HG02885 (cell line): ENCODE results near the gene C6orf15.

Source experiments
- ATAC-seq: cut with Tn5 transposase; IDR thresholded peaks from one replicate; pipeline ENCODE4 v1.9.1; 2021; ENCODE audit warnings: mild to moderate bottlenecking; ENCODE audit not compliant: unreplicated experiment, poor library complexity

The C6orf15 gene

DNA sequence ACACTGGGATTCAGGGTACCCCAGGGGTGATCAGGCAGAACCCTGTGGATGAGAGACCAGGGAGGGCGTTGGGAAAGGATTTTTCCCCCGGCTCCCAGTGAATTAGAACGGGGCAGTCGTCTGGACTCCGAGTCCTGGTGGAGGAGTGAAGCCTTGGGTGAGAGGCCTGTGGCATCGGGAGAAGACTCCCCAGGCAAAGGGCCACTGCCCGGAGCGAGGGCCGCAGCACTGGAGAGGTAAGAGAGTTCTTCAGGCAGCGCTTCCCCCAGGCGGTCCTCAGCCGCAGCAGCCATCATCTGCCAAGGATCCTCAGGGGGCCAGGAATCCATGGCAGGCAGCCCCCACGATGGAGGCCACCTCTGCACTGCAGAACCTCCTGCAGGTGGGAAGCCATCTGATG lies 663 bp downstream of the C6orf15 start:
- no peak for ATAC-seq

DNA sequence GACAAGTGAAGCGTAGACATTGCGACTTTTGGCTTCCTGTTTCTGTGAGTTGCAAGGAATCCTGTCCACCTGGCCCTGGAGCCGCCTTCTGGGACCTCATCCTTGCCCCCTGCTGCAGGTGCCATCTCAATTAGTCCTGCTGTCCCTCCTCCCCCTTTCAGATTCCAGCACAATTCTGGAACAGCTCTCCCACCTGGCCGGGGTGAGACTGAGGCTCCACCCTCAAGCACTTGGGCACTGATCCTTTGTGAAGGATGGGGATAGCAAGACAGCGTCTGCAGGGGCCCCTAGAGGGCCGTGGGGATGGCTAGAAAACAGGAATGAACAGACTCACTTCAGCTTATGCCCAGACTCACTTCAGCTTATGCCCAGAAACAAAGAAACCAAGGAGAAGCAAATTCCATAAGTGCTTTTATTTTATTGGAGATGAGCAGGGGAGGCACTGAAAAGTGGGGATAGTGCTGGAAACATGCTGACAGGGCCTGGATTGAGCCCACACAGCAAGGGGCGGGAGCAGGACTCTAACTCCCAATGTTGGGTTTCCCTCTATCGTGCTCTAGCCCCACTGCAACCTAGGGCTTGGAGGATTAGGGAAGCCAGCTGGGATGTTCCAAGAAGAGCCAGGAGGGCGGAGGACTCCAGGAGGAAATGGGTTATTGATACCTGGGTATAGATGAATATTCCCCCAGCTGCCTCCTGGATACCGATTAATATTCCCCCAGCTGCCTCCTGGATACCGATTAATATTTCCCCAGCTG lies 1.4 kb downstream of the C6orf15 start:
- no peak for ATAC-seq

DNA sequence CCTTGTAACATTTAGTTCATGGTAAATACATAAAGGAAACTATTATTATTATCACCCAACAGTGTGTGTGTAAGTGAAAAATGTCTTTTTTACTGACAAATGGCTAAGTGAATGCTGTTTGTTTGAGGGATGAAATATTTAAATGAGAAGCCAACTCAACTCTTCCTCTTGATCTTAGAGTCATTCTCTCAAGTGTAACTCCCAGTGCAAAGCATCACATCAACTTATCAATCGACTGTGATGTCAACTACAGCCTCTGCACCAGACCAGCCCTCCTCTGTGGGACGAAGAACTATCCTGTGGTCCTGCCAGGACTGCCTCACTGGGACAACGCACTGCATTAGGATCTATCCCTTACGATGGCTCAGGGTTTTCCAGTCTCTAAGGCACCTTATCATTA lies 5.3 kb downstream of the C6orf15 start:
- no peak for ATAC-seq

DNA sequence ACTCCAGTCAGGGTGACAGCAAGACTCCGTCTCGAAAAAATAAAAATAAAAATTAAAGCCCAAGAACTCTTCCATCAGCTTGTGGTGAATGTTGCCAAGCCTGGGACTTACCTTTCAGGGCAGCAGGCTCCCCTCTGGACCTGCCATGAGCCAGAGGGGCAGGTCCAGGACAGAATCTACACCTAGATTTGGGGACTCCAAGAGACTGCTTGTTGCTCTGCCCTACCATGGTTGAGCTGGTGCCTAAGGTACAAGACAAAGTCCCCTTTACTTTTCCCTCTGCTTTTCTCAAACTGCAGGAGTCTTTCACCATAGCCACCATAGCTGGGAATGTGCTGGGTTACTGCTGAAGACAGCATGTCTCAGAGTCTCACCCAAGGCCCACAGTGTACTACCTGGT lies 9.2 kb downstream of the C6orf15 start:
- no peak for ATAC-seq

DNA sequence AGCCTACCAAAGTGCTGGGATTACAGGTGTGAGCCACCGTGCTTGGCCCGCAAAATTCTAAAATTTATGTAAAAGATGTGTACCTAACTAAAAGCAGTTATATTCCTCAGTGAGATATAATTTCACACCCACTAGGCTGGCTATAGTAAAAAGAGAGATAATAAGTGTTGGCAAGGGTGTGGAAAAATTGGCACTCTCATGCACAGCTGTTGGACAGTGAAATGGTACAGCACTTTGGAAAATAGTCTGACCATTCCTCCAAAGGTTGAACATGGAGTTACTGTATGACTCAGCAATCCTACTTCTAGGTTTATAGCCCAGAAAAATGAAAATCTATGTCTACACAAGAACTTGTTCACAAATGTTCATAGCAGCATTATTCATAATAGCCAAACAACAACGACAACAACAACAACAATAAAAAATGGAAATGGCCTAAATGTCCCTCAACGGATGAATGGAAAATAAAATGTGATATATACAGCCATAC lies 13.9 kb downstream of the C6orf15 start:
- no peak for ATAC-seq

DNA sequence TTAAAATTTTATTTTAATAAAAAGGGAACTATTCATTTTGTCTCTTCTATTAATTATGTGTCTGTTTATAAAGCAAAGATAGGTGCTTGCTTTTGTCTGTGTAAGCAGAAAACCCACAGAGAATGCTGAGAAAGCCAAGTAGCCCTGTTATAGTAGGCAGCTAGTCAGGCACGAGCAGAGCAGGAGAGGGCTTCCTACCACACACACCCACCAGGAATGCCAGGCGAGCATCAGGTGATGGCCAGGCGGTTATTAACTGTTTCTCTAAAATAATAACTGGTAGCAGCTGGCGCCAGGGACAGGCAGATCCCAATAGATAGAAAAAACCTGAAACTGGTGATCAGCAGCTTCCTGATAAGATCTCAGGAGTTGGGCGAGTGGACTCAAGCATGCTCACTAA lies 15.7 kb downstream of the C6orf15 start:
- no peak for ATAC-seq

DNA sequence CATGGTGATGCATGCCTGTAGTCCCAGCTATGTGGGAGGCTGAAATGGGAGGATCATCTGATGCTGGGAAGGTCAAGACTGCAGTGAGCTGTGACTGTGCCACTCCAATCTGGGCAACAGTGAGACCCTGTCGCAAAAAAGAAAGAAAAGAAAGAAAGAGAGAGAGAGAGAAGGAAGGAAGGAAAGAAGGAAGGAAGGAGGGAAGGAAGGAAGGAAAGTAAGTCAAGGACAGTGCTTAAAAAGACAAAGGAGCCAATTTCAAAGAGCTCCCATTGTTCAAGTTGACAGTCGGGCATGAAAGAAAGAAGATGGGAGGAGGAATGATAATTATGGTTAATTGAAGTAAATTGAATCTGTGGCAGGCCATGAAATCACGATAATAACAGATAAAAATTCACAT lies 16.2 kb downstream of the C6orf15 start:
- ATAC-seq = no peak

DNA sequence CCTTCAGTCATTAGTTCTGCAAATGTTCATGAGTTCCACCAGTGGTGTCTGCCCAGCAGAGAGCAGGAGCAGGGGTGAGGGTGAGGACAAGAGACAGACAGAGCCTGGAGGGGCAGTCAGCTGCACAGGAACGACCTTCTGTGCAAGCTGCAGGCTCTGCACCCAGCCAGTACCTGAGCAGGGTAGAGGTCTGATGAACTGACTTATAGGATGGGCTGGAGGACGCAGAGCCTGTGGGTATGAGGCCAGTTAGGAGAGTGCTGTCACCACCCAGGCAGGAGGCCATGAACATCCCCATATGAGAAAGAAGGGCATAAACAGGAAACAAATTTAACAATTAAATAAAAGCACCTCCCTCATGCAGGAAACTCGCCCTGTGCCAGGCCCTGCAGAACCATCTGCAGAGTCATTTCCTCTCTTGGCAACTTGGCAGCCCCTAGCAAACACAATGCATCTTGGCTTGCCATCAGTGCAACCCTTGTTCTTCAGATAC lies 17.9 kb downstream of the C6orf15 start:
- no peak for ATAC-seq

DNA sequence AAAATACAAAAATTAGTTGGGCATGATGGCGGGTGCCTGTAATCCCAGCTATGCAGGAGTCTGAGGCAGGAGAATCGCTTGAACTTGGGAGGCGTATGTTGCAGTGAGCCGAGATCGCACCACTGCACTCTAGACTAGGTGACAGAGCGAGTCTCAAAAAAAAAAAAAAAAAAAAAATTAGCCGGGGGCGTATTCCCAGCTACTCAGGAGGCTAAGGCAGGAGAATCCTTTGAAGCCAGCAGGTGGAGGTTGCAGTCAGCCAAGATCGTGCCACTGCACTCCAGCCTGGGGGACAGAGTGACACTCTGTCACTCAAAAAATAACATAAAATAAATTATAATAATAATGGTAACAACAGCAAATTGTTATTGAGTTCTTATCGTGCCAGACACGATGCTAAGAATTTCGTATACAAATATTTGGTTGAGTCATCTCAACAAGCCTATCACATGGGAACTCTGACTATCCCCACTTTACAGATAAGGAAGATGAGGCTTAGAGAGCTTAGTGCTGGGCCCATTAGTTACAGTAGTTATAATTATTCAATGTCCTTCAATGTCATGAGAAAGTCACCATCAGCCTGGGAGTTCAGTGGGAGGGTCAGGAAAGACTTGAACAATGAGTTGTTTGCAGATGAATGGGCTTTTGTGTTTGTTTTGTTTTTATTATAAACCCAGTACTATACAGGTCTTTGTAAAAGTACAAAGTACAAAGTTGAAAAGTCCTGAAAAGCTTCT lies 19.4 kb downstream of the C6orf15 start:
- ATAC-seq = no peak

DNA sequence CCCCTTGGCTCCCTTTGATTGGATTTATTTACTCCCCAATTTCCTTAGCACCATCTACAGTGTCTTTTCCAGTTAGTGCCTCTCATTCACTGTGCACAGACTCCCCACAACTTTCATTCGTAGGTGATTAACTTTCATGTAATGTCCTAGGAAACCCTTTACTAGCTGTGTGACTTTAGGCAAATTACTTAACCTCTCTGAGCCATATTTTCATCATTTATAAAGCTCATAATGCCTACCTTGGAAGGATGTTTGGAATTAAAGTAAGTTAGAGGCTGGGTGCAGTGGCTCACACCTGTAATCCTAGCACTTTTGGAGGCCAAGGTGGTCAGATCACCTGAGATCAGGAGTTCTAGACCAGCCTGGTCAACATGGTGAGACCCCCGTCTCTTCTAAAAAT lies 20.1 kb downstream of the C6orf15 start:
- ATAC-seq = no peak

DNA sequence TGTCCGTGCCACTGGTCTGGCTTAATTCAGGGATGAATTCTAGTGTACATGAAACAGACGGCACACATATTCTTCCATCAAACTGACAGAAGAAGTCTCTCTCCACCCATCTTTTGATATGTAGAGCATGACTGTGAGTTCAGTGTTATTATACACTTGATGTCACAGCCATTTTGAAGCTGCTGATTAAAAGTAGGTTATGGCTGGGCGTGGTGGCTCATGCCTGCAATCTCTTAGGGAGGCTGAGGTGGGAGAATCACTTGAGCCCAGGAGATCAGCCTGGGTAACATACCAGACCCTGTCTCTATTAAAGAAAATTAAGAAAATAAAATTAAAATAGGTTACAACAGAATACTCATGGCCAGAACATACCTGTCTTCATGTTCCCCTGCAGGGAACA lies 20.7 kb downstream of the C6orf15 start:
- ATAC-seq = no peak

DNA sequence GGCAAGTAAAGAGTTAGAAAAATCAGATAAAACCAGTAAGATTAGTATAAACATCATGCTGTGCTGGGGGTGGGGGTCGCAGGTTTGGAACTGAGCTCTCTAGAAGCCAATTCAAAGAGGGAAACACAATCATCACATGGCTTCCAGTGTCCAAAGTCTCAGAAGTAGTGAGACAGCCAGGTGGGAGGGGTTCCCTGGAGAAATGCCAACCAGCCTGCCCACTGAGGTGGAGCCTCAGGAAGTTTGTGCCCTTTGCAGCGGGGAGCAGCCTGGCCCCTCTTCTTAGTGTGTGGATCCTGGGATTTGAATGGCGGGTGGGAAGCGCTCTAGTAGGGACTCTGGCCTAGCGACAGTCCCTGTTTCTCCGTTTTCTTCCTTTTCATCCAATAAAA lies 21.4 kb downstream of the C6orf15 start:
- no peak for ATAC-seq

DNA sequence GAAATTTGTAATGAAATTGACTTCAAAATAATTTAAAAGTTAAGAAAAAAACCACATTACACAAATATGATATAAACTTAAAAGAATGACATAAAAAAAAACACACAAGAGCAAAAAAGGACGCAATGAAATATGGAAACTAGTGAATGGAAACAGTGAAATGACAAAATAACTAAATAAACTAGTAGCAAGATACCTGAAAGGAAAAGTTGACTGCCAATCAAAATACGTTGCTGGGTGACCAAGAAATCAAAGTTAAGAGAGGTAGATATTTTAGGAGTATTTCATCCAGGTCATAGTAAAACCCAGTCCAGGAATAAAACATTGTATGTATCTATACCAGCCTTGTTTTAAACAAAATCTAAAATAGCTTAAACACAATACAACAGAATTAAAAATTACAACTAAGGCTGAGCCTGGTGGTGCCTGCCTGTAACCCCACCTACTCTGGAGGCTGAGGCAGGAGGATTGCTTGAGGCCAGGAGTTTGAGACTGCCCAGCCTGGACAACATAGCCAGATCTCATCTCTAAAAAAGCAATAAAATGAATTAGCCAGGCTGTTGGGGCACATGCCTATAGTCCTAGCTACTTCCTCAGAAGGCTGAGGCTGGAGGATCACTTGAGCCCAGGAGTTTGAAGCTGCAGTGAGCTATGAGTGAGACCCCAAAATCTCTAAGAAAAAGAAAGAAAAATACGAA lies 22.0 kb downstream of the C6orf15 start:
- no peak for ATAC-seq

DNA sequence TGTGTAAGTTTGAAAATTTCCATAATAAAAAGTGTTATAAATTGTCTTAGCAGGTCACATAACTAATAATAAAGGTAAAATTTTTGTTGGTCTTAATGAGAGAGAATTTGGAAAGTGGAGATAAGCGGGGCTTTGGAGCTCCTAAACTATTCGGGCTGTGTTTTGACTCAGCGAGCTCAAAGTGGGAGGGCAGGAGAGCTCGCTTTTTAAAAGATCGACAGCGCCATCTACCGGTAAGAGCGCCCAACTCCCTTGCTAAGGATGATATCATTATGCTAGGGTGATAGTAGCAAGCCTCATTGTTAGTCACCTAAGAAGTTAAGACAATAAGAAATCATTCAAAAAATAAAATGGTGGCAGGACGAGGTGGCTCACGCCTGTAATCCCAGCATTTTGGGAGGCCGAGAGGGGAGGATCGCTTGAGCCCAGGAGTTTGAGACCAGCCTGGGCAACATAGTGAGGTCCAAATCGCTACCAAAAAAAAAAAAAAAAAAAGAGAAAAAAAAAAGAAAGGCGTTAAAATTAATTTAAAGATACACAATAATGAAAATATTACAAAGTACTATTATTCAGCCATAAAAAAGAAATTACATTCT lies 24.8 kb downstream of the C6orf15 start:
- peak; percentile 58 for ATAC-seq

DNA sequence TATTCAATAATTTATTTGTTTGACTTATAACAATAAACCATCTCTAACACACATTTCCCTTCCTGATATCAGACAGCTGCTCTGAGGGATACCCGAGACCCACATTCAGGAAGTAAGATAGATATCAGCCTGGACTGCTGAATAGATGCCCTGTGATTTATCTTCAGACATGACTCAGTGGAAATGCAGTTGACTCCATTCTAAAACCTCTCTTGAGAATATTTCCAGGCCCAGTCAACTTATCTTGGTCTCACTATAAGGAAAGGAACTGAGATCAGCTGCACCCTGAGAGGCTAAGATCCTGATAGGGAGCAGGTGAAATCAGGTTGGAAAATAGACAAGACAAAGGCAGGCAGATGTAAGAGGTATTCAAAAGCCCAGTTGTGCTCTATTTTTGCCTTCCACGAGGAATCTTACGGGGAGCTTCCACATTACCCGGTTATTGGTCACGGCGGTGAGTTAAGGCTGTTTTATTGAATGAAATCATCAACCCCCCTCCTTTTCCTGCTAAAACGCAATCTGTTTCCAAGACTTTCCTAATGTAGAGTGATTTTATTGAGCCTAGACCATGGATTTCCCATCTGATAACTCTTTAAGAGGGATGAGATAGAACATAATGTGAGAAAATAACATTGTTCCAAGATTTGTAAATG lies 25.5 kb downstream of the C6orf15 start:
- no peak for ATAC-seq

DNA sequence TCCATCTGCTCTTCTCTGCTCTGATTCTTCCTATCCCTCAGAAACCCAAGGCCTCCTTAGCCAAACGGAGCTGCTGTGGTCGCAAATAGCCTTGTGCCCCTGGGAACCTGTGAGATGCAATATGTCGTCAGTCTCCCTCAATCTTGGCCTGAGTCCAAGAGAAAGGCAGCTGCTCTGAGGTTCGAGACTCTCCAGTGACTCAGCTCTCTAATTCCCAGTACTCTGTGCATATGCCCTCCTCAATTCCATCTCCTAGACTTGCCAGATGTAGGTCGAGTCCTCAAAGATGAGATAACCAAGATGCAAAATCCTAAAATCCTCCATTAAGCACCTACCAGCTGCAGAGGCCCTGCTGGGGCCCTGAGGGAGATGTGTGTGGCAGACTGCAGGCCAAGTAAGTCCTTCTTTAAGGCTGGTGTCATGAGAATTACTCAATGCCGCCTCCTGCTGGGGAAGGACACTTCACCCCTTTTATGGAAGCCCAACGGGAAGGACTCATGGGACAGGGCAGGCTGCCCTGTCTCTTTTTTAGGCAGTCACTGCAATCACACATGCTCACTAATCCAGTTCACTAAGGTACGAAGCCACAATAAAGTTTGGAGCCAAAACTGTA lies 28.5 kb downstream of the C6orf15 start:
- ATAC-seq = no peak

DNA sequence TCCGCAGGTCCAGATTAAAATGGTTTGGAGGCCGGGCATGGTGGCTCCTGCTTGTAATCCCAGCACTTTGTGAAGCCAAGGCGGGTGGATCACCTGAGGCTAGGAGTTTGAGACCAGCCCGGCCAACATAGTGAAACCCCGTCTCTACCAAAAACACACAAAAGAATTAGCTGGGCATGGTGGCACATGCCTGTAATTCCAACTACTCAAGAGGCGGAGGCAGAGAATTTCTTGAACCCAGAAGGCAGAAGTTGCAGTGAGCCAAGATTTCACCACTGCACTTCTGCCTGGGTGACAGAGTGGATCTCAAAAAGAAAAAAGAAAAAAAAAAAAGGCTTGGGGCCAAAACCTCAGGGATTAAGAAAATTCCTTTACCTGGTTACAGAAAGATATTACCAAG lies 30.5 kb downstream of the C6orf15 start:
- no peak for ATAC-seq

DNA sequence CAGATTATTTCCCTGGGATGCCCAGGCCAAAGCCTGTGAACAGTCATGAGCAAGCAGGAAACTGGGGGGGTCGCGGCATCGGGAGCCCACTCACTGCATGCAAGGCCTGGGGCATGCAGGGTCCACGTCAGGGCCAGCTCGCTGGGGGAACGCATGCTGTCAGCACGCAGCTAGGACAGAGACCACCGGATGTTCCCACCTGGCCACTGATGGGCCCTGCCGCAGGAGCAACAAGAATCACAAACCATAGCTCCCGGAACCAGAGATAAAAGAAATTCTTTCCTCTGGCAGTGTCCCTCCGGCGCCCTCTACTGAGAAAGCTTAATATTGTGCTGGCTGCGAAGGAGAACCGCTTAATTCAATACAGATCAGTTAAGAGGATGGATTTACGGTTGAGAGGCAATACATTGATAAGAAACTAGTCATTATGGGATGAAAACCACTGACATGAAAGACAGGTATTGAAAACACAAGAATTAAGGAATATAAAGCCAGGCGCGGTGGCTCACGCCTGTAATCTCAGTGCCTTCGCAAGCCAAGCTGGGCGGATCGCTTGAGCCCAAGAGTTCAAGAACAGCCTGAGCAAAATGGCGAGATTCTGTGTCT lies 32.6 kb downstream of the C6orf15 start:
- no peak for ATAC-seq

DNA sequence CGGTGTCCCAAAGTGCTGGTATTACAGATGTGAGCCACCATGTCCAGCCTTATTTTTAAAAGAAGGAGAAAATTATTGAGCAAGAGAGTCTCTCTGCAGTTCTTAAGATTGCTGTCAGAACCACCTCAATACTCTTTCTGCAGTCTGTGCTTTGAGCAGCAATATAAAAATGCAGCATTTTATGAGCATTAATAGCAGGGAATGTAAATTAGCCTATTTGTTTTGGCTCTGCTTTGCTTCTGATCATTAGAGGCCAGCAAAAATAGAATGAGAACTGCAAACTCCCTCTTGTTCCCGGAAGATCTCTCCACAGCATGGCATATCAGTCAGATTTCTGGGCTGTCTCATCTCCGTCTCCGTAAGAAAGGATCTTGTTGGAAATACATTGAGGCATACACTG lies 35.8 kb downstream of the C6orf15 start:
- ATAC-seq = no peak
